HG03039 (cell line): Measurements from ENCODE around the gene TPST1.

Source experiments
- ATAC-seq: cut with Tn5 transposase; IDR thresholded peaks from one replicate; pipeline ENCODE4 v1.9.1; 2021; ENCODE audit warnings: mild to moderate bottlenecking, moderate library complexity; ENCODE audit not compliant: unreplicated experiment

Gene TPST1

DNA sequence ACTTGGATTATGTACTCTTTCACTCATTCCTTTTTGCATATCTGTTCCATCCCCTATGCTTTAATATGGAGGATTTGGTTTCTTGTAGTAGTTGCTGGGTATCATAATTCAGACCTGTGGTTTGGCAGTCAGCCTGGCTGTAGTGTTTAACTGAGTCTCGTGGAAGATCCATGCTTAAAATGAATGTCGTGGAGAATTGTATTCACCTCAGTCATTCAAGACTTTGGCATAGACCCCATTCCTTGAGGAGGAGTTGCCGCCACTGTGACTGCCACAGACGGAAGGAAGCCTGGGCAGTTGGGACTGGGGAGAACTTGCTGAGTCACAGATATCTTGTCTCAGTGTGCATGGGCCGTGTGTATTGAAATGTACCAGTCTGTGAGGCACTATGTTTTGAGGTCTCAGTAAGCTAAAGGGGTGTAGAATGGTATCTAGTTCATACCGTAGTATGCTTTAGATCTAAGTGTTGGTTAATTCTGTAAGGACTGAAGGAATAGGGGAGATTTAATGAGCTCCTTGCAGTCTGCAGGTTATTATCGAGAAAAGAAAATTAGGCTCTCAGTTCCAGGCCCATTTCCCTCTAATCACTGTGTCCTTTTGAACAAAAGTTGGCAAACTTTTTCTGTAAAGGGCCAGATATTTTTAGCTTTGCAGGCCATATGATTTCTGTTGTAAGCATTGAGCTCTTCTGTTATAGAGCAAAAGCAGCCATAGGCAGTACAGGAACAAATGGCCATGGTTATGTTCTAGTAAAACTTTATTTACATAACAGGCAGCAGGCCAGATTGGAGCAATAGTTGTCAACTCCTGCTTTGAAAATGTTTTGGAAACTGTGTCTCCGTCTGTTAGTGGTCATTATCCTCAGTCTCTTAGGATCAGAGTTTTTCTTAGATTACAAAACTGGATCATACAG is 76.8 kb downstream of the TPST1 start:
- no peak for ATAC-seq

DNA sequence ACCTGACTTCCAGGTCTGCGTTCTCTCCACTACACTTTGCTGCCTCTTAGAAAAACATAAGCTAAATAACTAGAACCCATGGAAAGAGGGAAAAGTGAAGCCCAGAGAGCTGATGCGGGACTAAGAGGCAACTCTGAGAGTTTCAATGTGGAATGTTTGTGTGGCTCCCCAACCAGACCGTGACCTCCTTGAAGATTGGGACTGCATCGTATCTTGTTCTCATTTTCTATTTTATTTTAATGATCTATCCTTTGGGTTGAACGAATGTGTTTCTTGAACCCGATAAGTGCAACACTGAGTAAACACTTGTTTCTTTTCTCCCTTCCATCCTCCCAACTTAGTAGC is 77.4 kb downstream of the TPST1 start:
- no peak for ATAC-seq

DNA sequence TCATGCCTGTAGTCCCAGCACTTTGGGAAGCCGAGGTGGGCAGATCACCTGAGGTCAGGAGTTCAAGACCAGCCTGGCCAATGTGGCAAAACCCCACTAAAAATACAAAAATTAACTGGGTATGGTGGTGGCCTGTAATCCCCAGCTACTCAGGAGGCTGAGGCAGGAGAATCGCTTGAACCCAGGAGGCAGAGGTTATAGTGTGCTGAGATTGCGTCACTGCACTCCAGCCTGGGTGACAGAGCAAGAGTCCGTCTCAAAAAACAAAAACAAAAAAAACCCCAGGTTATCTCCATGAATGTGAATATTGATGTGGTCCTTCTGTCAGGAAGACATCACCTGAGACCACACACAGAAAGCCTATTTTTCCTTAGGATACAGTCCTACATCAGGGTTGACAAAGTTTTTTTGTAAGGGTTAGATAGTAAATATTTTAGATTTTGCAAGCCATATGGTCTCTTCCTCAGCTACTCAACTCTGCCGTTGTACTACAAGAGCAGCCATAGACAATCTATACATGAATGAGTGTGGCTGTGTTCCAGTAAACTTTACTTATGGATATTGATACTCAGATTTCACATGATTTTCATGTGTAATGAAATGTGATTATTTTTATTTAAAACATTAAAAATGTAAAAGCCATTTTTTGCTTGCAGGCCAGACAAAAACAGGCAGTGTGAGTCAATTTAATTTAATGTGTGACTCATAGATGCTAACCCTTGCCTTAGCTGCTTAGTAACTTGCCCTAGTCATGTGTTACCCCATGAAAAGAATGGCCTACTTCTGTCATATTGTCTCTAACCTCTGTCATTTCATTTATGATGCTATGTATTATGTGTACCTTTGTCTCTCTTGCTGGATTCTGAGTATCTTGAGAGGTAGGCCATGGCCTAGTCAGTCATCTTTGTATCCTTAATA is 78.1 kb downstream of the TPST1 start:
- no peak for ATAC-seq

DNA sequence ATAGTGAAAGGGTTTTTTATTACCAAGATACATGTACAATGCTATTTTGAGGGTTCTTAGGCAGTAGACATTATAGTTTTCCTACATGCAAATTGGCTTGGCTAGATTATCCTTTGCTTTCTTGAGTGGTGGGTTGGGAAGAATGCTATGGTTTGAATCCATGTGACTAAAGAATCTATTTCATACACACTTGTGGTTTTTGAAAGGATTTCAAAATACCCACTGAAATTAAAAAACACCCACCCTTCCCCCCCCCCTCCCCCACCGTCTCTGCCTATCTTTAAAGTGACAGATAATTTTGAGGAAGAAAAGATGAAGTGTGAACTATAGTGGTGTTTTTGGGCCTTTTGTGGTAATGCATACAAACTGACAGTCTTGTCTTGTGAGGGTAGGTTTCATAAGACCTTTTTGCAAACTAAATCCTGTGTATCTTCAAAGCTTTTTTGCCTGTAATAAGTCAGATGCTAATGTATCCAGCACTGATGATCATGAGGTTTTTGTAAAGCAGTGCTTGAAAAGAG is 90.9 kb downstream of the TPST1 start:
- ATAC-seq: no peak

DNA sequence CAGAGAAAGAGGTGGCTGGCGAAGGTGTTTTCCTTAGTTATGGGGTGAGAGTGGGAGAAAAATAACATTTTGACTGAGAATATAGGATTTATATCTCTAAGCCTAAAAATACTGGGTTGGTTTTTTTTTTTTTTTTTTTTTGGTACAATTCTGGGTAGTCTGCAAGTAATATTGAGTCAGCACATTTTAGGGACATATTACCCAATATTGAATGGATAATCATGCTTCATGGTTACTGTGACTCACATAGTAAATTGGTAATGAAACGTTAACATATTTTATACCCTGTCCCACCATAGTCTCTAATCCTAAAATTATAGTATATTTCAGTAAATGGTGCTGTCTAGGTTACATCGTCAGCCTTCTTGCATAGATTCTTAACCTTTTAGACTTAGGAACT is 91.4 kb downstream of the TPST1 start:
- ATAC-seq: no peak

DNA sequence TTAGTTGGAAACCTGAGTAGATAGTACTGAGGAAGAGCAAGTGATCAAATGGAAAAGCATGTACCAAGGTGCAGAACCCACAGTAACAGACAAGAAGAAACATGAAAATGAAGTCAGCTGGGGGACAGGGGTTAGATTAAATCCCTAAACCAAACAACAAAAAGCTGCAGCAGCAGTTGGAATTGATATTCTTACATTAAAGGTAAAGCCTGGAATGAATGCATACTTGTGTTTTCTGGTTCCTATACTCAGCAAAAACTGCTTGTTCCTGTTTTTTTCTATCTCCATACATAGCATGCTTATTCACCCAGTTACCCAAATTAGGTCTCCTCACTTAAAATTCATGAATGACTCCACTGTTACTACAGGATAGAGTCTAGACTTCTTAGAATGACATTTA is 92.4 kb downstream of the TPST1 start:
- no peak for ATAC-seq

DNA sequence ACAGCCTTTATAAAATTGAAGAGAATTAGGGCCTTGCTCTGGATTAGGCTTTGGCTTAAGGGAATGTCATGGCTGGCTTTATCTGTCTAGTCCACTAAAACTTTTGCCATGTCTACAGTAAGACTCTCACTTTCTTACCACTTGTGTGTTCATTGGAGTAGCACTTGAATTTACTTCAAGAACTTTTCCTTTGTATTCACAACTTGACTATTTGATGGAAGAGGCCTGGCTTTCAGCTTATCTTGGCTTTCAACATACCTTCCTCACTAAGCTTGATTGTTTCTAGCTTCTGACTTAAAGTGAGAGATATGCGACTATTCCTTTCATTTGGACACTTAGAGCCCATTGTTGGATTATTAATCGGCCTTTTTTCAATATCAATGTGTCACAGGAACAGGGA is 96.1 kb downstream of the TPST1 start:
- ATAC-seq: no peak

DNA sequence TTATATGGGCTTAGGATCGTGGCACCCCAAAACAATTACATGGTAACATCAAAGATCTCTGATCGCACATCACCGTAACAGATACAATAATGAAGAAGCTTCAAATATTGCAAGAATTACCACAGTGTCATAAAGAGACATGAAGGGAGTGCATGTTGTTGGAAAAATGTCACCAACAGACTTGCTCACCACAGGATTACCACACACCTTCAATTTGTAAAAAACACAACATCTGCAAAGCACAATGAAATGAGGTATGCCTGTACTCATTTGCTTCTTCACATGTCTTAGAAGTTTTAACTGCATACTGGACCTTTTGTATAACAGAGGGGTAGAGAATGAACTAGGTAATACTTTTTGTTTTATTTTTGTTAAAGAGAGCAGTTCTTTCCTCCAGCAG is 96.6 kb downstream of the TPST1 start:
- no peak for ATAC-seq

DNA sequence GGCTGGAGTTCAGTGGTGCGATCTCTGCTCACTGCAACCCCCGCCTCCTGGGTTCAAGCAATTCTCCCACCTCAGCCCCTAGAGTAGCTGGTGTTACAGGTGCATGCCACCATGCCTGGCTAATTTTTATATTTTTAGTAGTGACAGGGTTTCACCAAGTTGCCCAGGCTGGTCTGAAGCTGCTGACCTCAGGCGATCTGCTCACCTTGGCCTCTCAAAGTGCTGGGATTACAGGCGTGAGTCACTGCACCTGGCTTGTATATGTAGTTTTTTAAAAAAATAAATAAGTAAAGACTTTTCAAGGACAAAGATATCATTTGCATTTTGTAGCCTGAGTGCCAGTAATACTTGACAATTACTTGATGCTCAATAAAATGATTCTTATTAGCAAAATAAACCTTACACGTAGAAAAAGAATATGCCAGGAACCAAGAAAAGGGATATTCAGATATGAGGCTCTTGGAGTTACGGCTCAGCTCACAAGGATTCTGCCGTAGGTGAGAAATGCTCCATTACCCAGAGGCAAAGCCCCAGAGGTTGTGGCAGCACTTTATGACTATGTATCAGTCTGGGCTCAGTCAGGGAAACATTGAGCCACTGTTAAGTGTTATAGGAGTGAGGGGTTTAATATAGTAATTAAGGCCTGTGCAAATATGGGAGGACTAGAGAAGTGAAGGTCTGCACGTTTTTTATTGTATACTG is 98.5 kb downstream of the TPST1 start:
- no peak for ATAC-seq

DNA sequence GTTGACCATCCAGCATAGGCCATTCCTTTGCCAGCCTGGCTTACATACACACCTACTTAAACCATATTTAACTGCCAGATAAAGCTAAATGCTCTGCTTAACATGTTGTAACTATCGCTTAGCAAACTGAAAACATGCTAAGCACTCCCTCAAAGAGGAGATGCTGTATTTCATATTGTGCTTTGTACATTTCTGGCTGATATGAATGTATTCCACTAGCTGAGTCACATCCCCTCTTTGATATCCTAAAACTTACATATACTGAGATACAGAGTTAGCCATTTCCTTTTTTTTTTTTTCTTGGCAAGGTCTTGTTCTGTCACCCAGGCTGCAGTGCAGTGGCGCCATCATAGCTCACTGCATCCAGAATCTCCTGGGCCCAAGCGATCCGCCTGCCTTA is 99.4 kb downstream of the TPST1 start:
- no peak for ATAC-seq

DNA sequence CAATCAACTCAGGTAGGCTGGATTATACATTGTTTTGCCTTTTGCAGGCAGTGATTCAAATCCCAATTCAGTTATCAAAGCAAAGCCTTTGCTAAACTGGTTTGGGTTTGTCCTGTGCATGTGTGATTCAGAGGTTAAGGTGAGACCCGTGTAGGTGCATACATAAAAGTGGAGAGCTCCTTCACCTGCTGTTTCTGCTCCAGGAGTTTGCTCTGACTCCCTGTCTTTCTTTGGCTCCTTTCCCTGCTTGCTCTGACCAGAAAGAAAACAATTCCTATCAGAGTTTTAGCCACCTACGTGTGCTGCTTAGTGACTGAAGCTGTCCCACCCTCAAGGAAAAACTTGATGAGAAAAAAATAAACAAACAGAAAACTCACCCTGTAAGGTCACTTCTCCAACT is 101.1 kb downstream of the TPST1 start:
- no peak for ATAC-seq

DNA sequence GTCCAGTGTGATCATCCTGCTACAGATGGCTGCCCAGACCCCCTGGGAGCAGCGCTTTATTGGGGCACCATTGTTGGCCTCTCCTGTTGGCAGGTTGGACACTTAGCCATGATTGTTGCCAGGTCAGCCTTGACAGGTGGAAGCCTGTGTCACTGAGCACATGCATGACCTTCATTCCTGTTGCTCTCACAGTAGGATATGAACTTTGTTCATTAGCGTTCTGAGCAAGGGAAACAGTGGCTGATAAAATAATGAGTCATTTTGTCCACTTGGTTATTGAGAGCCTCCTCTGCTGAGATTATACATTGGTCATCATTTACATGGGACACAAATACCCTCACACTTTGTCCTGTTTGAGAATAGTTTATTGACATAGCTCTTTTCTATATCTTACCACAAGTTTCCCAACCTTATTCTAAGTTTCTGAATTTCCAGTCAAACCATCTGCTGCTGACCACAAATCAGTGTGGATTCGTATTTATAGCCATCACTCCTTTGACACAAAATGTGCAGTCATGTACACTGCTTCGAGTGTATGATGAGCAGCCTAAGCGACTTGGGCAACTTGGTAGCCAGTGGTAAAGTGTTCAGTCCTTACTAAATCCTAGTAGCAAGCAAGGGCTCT is 102.6 kb downstream of the TPST1 start:
- ATAC-seq: no peak

DNA sequence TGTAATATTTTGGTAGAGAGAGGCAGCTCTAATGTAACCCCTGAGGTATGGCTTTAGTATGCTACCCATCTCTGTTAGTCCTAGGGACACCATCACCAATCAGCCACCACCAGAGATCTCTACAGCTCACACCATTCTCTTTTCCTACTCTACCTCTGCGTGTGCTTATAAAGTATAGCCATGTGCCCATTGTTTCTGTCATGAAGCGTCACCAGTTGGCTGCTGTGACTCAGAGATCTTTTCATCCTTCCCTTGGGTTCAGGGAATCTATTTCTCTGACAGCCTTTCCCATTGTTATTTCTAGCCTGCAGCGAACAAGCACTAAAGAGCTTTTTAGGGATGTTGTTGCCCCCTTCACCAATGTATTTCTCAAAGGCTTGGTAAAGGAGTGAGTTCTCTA is 103.3 kb downstream of the TPST1 start:
- ATAC-seq: no peak

DNA sequence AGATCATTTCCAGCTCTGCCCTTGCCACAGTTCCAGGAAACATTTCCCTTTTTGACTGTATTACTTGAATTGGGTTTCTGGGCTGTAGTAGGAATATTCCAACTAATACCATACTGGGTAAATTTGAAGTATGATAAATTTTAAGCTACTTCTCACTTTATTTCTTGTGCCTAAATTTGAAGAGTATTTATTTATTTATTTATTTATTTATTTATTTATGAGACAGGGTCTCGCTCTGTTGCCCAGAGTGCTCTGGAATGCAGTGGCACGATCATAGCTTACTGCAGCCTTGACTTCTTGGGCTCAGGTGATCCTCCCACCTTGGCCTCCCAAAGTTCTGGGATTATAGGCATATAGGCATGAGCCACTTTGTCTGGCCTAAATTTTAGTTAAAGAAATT is 105.5 kb downstream of the TPST1 start:
- ATAC-seq: no peak

DNA sequence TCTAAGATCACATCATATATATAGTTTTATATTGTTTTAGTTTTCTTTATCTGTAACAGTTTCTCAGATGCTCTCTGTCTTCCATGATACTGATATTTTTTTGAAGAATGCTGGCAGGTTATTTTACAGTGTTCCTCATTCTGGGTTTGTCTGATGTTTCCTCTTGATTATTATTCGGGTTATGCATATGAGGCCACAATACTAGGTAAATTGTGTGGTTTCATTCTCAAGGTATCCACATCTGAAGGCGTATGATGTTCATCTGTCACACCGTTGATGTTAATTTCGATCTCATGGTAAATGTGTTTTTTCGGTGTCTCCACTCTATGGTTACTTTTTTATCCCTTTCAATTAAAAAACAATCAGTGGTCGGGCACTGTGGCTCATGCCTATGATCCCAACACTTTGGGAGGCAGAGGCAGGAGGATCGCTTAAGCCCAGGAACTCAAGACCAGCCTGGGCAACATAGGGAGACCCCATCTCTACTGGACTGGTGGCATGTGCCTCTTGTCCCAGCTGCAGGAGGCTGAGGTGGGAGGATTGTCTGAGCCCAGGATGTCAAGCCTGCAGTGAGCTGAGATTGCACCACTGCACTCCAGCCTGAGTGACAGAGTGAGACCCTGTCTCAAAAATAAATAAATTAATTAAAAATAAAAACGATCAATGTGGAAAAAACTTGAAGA is 108.9 kb downstream of the TPST1 start:
- ATAC-seq: no peak

DNA sequence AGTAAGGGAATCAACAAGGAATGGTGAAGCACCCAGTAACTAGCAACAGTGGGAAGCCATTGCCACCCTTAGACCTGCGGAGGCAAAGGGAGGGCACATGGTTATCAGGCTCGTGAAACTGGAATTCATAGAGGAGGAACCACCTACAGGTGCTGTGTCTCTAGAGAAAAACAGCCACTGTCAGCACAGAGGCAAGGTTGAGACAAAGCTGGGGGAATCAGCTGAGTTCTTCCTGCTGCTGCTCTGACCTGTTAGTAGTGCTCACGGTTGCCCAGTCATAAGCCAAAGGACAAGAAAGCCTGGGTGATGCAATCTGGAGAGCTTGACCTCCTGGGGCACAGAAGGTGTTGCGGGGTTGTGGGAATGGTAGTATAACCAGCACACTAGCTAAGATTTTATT is 110.1 kb downstream of the TPST1 start:
- ATAC-seq: no peak

DNA sequence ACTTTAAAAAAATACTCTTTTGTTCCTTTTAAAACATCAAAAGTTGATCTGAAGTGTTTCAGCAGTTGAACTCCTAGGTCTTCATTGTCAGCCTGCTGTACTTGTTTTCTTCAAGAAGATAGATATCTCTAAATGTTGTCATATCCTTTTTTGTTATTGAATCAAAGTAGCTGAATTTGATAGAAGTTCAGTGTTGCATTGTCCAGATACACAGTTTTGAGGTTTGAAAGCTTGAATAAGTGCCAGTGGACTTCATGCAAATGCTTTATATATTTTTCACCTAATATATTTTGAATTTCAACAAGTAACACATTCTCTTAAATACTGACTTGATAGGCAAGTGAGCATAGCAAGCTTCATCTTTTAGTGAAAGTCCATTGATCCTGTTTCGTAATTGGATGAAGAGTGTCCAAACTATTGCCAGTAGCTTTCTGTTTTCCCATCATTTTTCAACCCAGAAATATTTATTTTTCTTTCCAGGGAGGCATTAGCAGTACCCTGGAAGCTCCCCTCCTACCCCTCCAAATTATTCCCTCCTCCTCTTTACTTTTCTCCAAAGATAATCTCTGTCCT is 114.4 kb downstream of the TPST1 start:
- ATAC-seq: no peak

DNA sequence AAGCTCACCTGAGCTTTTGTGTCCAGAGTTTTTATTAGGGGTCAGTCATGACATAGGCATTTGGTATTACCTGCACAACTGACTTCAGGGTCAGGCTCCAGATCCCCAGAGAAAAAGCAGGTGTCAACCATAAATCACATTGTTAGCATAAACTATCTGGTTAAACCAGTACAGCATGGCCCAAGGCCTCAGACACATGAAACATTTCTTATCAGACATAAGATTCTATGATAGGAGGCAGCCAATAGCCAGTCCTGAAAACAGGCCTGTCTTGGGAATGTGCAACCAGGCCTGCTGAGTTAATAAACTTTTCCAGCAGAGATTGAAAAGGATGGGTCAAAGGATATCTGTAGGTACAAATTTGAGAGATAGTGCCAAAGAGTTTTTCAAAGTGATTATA is 116.1 kb downstream of the TPST1 start:
- ATAC-seq: no peak

DNA sequence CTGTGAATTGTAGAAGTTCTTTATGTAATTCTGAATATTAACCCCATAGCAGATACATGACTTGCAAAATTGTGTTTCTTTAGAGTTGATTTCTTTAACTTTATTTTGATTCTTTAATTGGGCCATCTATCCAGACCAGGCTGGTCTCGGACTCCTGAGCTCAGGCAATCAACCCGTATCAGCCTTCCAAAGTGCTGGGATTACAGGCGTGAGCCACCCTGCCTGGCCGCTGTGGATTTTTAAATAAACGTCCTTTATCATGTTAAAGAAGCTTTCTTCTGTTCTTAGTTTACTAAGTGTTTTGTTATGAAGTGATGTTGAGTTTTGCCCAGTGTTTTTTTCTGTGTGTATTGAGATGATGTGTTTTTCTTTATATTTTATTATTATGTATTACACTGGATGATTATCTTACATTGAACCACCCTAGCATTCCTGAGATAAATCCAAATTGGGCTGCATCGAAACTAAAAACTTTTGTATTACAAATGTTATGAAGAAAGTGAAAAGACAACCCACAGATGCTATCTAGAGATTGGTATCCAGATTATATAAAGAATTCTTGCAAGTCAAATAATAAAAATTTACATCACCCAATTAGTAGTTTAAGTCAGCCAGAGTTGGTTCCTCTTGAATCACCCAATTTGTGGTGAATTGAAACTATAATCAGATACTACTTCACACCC is 118.1 kb downstream of the TPST1 start:
- no peak for ATAC-seq
